Glutamatergic neuron (in vitro differentiated cells): ENCODE data around the gene LGI4. TPM values are rescaled to one million over a fixed set of nuclear protein-coding genes. Genes with fewer than 3 reads are reported as not detected.

Source experiments
- DNase-seq: peaks from one replicate; pipeline ENCODE4 v3.0.0; 2022
- H3K27ac Mint-ChIP-seq: one replicate; pipeline ENCODE4 v1.8.0; 2020; ENCODE audit warnings: mild to moderate bottlenecking, mixed read lengths, inconsistent platforms; ENCODE audit not compliant: unreplicated experiment
- H3K27me3 Mint-ChIP-seq: one replicate; pipeline ENCODE4 v1.8.0; 2020; ENCODE audit warnings: mild to moderate bottlenecking, moderate library complexity, mixed read lengths, inconsistent platforms; ENCODE audit not compliant: unreplicated experiment
- H3K36me3 Mint-ChIP-seq: one replicate; pipeline ENCODE4 v1.8.0; 2020; ENCODE audit warnings: mild to moderate bottlenecking, mixed read lengths, inconsistent platforms; ENCODE audit not compliant: unreplicated experiment
- H3K4me1 Mint-ChIP-seq: one replicate; pipeline ENCODE4 v1.8.0; 2020; ENCODE audit warnings: mild to moderate bottlenecking, low read depth, mixed read lengths, inconsistent platforms; ENCODE audit not compliant: unreplicated experiment
- H3K4me3 Mint-ChIP-seq: one replicate; pipeline ENCODE4 v1.8.0; 2020; ENCODE audit warnings: mild to moderate bottlenecking, mixed read lengths, inconsistent platforms; ENCODE audit not compliant: unreplicated experiment
- H3K9me3 Mint-ChIP-seq: one replicate; pipeline ENCODE4 v1.8.0; 2020; ENCODE audit warnings: mild to moderate bottlenecking, moderate library complexity, mixed read lengths, inconsistent platforms; ENCODE audit not compliant: unreplicated experiment
- total RNA-seq: library from RNA; stranded (reverse); fragmentation: NEBNext Ultra II Directional; extraction: Animal tissue kit (Norgen Biotek cat#: 25700); gene quantifications from one replicate; pipeline ENCODE4 v1.2.1, GENCODE V29; 2021; ENCODE audit not compliant: unreplicated experiment
- TF ChIP-seq, protein P1 (sequence below): fragments of 200-600 bp; sonication (generic); IDR thresholded peaks from one replicate; pipeline ENCODE4 v1.5.0; 2021; ENCODE audit not compliant: partially characterized antibody, unreplicated experiment

Gene LGI4
- total RNA-seq, 1 donor from 2014 or later: 14.4 TPM

DNA sequence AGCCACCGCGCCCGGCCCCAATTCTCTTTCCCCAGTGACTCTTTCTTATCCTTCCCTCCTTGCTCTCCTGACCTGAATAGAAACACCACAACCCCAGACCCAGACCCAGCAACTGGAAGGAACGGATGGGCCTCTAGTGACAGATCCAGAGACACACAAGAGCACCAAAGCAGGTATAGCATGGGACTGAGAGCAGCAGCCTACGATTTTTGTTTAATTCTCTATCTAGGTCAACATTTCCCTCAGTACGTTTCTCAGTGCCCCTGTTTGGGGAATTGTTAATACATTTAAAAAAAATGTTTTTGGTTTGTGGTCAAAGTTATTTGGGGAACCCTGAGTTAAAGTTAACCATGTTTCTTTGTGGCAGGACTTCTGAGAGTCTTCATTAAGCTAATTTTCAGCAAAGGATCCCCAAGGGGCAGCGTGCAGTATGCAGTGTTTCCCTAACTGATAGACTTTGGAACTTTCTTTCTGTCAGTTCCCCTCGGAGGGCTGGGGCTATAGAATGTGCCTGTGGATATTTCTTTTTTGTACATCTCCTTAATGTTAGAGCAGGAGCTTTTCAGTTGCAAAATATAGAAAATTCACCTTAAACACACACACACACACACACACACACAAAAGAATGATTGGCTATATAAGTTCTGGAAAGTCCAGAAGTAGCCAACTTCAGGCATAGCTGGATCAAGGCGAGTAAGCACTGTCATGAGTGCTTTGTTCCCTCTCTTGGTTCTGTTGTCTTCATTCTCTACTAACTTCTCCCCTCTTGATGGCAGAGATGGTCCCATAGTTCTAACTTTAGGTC, 26.0 kb upstream of the LGI4 start:
- TF ChIP-seq, protein P1, sequence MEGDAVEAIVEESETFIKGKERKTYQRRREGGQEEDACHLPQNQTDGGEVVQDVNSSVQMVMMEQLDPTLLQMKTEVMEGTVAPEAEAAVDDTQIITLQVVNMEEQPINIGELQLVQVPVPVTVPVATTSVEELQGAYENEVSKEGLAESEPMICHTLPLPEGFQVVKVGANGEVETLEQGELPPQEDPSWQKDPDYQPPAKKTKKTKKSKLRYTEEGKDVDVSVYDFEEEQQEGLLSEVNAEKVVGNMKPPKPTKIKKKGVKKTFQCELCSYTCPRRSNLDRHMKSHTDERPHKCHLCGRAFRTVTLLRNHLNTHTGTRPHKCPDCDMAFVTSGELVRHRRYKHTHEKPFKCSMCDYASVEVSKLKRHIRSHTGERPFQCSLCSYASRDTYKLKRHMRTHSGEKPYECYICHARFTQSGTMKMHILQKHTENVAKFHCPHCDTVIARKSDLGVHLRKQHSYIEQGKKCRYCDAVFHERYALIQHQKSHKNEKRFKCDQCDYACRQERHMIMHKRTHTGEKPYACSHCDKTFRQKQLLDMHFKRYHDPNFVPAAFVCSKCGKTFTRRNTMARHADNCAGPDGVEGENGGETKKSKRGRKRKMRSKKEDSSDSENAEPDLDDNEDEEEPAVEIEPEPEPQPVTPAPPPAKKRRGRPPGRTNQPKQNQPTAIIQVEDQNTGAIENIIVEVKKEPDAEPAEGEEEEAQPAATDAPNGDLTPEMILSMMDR: no peak
- H3K4me3 Mint-ChIP-seq: no peak overlapping the region
- peaks cover 2% of the 10 kb centered on the region for H3K27me3 Mint-ChIP-seq
- H3K4me1 Mint-ChIP-seq: no peaks in the 10 kb centered on the region
- H3K27ac Mint-ChIP-seq: no peak overlapping the region
- peaks cover 9% of the 10 kb centered on the region for H3K36me3 Mint-ChIP-seq
- DNase-seq: no peak
- no peaks in the 10 kb centered on the region for H3K9me3 Mint-ChIP-seq

DNA sequence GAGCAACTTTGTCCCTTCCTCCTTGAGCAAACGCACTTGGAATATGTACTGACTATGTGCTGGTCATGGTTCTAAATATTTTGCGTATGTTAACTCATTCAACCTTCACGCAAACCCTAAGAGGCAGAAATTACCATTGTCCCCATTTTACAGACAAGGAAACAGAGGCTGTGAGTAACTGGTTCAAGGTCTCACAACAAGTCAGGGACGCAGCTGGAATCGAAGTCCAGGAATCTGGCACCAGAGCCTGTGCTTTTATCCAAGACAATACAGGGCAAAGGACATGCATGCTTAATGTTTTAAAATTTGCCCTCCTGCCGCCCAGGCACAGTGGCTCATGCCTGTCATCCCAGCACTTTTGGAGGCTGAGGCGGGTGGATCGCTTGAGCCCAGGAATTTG, 24.7 kb upstream of the LGI4 start:
- H3K36me3 Mint-ChIP-seq: peaks cover 4% of the 10 kb centered on the region
- H3K4me3 Mint-ChIP-seq: no peak overlapping the region
- TF ChIP-seq, protein P1: no peak
- H3K27ac Mint-ChIP-seq: no peak overlapping the region
- no peaks in the 10 kb centered on the region for H3K4me1 Mint-ChIP-seq
- no peaks in the 10 kb centered on the region for H3K9me3 Mint-ChIP-seq
- DNase-seq: no peak
- peaks cover 6% of the 10 kb centered on the region for H3K27me3 Mint-ChIP-seq

DNA sequence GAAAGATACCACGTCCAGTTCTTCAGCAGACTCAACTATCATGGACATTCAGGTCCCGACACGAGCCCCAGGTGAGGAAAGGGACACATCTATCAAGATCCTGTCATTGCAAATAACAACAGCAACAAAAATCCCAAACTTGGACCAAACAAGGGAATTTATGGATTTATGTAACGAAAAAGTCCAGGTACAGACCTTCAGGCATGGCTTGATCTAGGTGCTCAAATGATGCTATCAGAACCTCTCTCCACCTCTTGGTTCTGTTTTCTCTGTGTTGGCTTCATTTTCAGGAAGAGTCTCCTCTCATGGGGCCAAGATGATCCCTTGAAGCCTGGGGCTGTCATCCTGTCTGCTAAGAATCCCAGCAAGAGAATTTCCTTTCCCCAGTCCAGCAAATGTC, 22.6 kb upstream of the LGI4 start:
- Mint-ChIP-seq H3K27ac (no peak overlapping the region), H3K27me3 (peaks cover 10% of the 10 kb centered on the region), H3K4me1 (peaks cover 4% of the 10 kb centered on the region), H3K4me3 (no peak overlapping the region), H3K9me3 (no peaks in the 10 kb centered on the region), H3K36me3 (peaks cover 4% of the 10 kb centered on the region)
- TF ChIP-seq, protein P1: no peak
- no peak for DNase-seq

DNA sequence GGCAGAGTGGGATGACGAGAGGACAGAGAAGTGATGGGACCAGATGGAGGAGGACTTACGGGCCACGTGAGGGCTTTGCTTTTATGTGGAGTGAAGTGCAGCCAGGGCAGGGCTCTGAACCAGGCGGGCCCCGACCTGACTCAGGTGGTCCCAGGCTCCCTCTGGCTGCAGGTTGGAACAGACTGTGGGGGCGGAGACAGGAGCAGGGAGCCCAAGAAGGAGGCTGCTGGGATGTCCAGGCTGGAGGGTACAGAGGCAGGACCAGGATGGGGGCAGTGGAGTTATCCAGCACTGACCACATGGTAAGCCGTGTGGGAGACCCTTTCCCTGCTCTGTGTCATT, 21.8 kb upstream of the LGI4 start:
- Mint-ChIP-seq H3K4me3 (no peak overlapping the region), H3K27ac (no peak overlapping the region), H3K4me1 (peaks cover 4% of the 10 kb centered on the region), H3K36me3 (no peaks in the 10 kb centered on the region), H3K9me3 (no peaks in the 10 kb centered on the region), H3K27me3 (peaks cover 15% of the 10 kb centered on the region)
- TF ChIP-seq, protein P1: no peak
- DNase-seq: no peak

DNA sequence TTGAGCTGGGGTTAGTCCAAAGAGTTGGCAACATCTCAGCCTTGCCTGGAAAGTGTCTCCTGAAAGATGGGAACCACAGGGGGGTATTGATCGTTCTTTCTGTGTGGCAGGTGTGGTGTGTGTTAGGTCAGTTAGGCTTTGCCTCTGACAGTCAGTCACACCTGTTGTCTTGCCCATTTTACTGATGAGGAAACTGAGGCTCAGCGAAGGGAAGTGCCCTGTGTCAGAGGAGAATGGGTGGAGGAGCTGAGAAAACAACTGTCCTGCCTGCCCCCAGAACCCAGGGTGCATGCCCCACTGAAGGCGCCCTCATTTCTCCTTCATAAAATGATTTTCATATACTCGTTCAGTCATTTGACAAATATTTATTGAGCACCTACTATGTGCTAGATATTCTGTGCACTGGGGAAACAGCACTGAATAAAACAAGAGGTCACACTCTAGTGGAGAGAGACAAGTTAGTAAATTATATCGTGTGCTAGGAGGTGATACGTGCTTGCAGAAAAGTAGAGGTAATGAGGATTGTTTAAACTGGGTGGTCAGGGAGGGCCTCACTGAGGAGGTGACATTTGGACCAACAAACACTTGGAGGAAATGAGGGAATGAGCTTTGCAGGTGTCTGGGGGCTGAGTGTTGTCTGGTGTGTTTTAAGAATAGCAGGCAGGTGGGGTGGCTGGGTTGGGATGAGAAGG, 21.3 kb upstream of the LGI4 start:
- DNase-seq: no peak
- TF ChIP-seq, protein P1: no peak
- H3K4me3 Mint-ChIP-seq: no peak overlapping the region
- no peak overlapping the region for H3K27ac Mint-ChIP-seq
- H3K4me1 Mint-ChIP-seq: peaks cover 4% of the 10 kb centered on the region
- peaks cover 17% of the 10 kb centered on the region for H3K27me3 Mint-ChIP-seq
- no peaks in the 10 kb centered on the region for H3K36me3 Mint-ChIP-seq
- peaks cover 2% of the 10 kb centered on the region for H3K9me3 Mint-ChIP-seq
